HG03575 (cell line): Measurements from ENCODE around the gene SKA2.
"Not testable (repeated sequence)": the region's sequence is repeated elsewhere in the genome, so short reads cannot be mapped to it uniquely, and the experiment has no call there.

ENCODE experiments used
- ATAC-seq: cut with Tn5 transposase; IDR thresholded peaks from one replicate; pipeline ENCODE4 v1.9.1; 2021; ENCODE audit not compliant: unreplicated experiment, insufficient number of reproducible peaks, low FRiP score; ENCODE audit errors: extremely low read depth

The SKA2 gene

GRCh38 chr17:59154721-59155438 lies at the start of gene SKA2:
Gene SKA2 (minus strand): TSS chr17:59155186. CDS start chr17:59155163, 23 bp downstream.
- peak; percentile 37 for ATAC-seq

DNA sequence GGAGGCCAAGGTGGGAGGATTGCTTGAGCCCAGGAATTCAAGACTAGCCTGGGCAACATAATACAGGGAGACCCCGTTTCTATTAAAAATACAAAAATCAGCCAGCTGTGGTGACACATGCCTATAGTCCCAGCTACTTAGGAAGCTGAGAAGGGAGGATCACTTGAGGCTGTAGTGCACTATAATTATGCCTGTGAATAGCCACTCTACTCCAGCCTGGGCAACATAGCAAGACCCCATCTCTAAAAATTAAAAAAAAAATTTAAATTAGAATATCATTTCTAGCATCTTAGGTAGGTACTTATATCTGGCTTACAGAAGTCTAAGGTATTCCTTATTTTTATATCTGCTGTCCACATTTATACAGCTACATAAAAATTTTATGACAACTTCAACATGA lies 47.3 kb upstream of the SKA2 start:
- no peak for ATAC-seq

- no peak for ATAC-seq
These were observed 44.4 kb upstream of the SKA2 start for GRCh38 chr17:59199398-59199797.

- ATAC-seq = no peak
These were observed 38.4 kb upstream of the SKA2 start for GRCh38 chr17:59193336-59193862.

DNA sequence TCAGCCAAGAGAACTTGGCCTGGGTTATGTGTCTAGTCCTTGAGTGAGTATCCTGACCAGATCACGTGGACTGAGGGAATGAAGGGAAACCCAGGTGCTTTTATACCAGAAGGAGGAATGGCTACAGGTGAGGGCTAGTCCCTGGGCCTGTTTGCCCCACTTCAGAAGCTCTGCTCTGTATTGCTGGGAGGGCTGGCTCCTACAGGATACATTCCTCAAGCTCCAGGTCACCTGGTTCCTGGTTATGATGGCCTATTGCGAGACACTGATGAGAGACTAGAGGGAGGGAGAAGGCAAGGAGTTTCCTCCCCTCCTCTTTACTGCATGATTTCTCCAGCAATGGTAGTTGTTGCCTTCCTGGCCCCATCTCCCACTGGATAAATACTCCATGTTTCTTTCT lies 35.8 kb upstream of the SKA2 start:
- ATAC-seq = no peak

DNA sequence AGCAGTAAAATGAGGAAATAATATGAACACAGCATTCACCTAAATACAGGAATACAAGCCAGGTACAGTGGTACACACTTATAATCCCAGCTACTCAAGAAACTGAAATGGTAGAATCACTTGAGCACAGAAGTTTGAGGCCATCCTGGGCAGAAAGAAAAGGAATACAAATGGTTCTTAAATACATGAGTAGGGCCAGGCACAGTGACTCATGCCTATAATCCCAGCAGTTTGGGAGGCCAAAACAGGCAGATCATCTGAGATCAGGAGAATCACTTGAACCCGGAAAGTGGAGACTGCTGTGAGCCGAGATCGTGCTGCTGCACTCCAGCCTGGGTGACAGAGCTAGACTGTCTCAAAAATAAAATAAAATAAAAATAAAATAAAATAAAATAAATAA lies 31.9 kb upstream of the SKA2 start:
- ATAC-seq = no peak

- ATAC-seq = no peak
These were observed 31.0 kb upstream of the SKA2 start for GRCh38 chr17:59185997-59186396.

DNA sequence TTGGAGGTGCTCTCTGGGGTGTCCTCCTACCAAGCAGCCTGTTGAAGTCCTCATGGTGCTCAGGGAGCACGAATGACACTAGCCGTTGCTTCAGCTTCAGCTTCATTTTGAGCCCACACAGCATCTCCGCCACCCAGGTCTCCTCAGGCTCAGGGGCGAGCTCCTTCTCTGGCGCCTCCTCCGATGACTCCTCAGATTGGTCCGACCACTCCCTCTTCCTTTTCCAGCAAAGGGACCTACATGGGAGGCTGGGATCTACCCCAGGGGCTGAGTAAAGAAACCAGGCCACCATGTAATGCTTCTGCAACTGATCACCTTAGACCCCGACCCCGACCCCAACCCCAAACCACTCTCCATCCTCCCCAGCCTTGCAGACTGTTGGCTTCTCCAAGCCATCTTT lies 26.5 kb upstream of the SKA2 start:
- ATAC-seq = no peak

DNA sequence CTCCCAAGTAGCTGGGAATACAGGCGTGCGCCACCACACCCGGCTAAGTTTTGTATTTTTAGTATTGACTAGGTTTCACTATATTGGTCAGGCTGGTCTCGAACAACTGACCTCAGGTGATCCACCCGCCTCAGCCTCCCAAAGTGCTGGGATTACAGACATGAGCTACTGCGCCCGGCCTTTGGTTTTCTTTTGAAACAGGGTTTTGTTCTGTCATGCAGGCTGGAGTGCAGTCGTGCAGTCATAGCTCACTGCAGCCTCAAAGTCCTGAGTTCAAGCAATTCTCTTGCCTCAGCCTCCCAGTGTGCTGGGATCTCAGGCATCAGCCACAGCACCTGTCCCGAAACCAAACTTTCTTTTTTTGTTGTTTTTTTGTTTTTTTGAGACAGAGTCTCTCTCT lies 25.6 kb upstream of the SKA2 start:
- ATAC-seq = no peak

DNA sequence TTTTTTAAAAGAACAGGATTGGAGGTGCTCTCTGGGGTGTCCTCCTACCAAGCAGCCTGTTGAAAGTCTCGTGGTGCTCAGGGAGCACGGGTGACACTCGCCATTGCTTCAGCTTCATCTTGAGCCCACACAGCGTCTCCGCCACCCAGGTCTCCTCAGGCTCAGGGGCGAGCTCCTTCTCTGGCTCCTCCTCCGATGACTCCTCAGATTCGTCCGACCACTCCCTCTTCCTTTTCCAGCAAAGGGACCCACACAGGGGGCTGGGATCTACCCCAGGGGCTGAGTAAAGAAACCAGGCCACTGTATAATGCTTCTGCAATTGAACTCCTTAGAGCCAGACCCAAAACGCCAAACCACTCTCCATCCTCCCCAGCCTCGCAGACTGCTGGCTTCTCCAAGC lies 24.6 kb upstream of the SKA2 start:
- ATAC-seq = not testable (repeated sequence)

GRCh38 chr17:59178266-59178985 lies 23.4 kb upstream of the SKA2 start:
- no peak for ATAC-seq

- no peak for ATAC-seq
These were observed 20.1 kb upstream of the SKA2 start for GRCh38 chr17:59175076-59175475.

DNA sequence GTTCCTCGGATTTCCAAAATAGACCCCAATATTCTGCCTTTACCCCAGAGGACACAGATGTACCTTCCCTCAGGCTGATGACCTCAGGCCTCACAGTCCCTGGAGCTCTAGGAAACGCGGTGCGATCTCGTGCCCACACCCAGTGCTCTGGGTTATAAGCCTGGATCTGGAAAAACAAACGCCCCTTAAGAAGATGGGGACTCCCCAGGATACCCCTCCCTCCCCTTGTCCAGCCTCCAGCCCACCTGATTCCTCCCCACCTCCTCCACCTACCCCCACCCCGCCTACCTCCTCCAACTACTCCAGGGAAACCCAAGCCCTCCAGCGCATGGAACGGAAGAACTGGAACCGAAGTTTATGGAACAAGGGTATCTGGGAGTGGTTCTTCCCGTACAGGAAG lies 19.7 kb upstream of the SKA2 start:
- no peak for ATAC-seq

DNA sequence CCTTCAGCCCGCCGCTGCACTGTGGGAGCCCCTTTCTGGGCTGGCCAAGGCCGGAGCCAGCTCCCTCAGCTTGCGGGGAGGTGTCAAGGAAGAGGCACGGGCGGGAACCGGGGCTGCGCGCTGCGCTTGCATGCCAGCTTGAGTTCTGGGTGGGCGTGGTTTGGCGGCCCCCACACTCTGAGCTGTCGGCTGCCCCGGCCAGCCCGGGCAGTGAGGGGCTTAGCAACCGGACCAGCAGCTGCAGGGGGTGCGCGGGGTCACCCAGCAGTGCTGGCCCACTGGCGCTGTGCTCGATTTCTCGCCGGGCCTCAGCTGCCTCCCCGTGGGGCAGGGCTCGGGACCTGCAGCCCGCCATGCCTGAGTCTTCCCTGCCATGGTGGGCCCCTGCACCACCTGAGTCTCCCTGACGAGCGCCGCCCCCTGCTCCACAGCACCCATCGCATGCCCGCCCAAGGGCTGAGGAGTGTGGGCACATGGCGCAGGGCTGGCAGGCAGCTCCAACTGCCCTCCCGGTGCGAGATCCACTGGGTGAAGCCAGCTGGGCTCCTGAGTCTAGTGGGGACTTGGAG lies 17.5 kb upstream of the SKA2 start:
- no peak for ATAC-seq

DNA sequence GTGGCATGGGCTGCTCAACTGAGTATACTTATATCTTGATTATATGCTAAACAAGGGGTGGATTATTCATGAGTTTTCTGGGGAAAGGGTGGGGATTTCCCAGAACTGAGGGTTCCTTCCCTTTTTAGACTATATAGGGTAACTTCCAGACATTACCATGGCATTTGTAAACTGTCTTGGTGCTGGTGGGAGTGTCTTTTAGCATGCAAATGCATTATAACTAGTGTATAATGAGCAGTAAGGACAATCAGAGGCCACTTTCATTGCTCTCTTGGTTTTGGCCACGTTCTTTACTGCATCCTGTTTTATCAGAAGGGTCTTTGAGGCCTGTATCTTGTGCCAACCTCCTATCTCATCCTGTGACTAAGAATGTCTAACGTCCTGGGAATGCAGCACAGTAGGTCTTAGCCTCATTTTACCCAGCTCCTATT lies 12.6 kb upstream of the SKA2 start:
- ATAC-seq = no peak

DNA sequence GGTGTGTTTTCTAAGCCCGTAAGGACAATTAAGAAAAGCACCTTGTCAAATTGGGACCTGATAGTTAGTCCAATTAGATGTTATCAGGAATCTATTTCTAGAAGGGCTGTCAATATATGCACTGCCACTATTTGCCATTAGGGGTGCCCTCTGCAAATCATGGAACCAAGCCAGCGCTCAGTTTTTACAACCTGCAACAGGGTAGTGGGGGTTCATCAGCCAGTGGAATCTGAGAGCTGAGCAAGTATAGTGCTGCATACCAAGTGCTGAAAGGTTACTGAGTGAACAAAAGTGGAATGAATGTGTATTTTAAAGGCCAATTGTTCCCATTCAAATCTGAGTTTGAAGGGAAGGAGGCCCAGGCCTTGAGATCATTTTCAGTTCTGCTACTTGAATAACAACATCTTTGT lies 11.0 kb upstream of the SKA2 start:
- no peak for ATAC-seq

GRCh38 chr17:59161477-59161876 lies 6.5 kb upstream of the SKA2 start:
- ATAC-seq = no peak

- ATAC-seq = no peak
These were observed 5.4 kb upstream of the SKA2 start for GRCh38 chr17:59160157-59161025.
